Activated naive CD4-positive, alpha-beta T cell (primary cell): ENCODE results near the gene PKP1.

Experiments used
- DNase-seq, 4 experiments: peaks; one replicate each; lab custom pipeline; 2025; lab: John Stamatoyannopoulos, UW

The PKP1 gene

GRCh38 chr1:201310251-201310985 lies 27.1 kb downstream of the PKP1 start:
- no peak for DNase-seq

GRCh38 chr1:201310986-201311355 lies 27.7 kb downstream of the PKP1 start:
- DNase-seq: no peak

GRCh38 chr1:201311356-201312011 lies 28.2 kb downstream of the PKP1 start:
- DNase-seq: no peak

DNA sequence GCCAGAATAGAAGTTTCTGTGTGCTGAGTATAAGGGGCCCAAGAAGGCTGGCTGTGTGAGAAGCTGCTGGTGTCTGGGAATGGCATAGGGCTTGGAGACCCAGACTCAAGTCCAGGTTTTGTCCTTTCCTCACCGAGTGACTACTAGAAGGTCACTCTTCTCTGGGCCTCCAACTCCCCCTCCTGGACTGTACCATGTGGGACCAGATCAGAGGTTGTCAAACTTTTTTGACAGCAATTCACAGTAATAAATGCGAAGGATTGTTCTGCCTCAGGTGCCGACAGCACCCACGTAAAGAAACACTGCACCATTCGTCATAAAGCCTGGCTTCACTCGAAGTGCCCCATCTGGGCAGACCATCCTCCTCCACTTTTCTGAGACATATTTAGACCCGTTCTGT lies 29.0 kb downstream of the PKP1 start:
- DNase-seq: no peak

- DNase-seq: no peak
These were observed 29.8 kb downstream of the PKP1 start for GRCh38 chr1:201313086-201313485.

DNA sequence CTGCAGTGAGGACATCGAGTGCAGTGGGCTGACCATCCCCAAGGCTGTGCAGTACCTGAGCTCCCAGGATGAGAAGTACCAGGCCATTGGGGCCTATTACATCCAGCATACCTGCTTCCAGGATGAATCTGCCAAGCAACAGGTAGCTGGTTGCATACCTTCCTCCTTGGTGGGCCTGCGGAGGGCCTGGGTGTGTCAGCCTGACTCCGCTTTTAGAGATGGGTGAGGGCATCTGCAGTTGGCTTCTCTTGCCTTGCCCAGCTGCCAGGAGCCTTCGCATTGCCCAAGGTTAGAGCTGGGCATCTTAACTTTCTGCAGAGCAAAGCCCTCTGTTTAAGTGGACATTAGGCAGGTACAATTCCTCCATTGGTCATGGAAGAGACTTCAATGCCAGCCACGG lies 33.2 kb downstream of the PKP1 start:
- DNase-seq: no peak

DNA sequence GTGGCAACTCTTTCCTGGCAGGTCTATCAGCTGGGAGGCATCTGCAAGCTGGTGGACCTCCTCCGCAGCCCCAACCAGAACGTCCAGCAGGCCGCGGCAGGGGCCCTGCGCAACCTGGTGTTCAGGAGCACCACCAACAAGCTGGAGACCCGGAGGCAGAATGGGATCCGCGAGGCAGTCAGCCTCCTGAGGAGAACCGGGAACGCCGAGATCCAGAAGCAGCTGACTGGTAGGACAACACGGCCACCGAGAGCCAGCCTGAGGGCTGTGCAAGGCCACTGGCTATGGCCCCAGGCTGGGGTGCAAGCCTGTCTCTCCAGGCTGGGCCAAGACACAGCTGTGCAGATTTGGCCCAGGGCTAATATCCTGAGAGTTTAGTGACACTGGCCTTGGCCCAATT lies 34.2 kb downstream of the PKP1 start:
- no peak for DNase-seq

DNA sequence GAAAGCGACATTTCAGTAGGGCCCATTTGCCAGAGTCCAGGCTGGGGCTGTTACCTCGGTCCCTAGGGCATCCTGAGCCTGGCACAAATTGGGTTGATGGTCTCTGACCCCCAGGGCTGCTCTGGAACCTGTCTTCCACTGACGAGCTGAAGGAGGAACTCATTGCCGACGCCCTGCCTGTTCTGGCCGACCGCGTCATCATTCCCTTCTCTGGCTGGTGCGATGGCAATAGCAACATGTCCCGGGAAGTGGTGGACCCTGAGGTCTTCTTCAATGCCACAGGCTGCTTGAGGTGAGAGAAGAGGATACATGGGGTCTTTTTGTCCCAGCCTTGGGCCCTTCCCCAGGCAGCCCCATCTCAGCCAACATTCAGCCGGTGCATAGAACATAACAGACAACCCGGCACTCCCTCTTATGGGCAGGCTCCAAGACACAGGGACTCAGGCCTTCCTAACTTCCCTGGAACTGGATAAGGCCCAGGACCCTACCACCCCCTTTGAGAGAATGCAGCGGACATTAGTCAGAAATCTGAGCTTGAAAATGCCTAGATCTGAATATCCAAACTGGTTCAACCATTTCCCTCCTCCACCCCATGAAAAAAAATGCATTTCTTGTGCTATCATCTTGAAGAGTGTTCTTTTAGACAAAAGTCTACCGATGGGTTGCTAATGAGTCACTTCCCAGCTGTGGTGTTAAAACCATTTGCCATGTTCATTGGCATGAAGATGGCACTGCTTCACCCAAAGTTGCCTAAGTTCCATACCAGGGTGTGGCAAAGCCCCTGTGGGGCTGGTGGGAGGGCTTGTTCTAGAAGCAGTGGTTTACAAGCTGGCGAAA lies 35.4 kb downstream of the PKP1 start:
- DNase-seq: no peak

GRCh38 chr1:201319631-201320030 lies 36.3 kb downstream of the PKP1 start:
- DNase-seq: no peak

DNA sequence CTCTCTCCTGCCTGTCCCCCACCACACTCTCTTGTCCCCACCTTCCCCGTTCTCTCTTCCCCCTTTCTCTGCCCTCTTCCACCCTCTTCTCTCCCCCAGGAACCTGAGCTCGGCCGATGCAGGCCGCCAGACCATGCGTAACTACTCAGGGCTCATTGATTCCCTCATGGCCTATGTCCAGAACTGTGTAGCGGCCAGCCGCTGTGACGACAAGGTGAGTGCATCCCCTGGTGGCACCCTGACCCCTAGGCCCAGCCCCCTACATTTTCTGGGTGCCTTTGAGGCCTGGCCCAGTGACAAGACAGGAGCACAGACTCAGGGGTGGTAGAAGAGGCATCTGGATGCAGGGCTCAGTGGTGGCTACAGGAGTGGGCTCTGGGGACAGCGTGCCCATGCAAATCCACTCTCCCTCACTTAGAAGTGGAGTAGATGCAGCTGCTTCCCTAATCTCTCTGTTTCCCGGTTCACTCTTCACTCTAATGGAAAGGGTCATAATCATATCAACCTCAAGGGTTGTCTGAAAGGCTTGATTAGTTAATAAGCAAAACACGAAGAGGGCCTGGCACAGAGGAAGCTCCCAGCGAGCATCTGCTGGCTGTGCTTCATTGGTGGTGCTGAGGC lies 37.0 kb downstream of the PKP1 start:
- no peak for DNase-seq

GRCh38 chr1:201321826-201322390 lies 38.6 kb downstream of the PKP1 start:
- no peak for DNase-seq

GRCh38 chr1:201322653-201323510 lies 39.6 kb downstream of the PKP1 start:
- no peak for DNase-seq

DNA sequence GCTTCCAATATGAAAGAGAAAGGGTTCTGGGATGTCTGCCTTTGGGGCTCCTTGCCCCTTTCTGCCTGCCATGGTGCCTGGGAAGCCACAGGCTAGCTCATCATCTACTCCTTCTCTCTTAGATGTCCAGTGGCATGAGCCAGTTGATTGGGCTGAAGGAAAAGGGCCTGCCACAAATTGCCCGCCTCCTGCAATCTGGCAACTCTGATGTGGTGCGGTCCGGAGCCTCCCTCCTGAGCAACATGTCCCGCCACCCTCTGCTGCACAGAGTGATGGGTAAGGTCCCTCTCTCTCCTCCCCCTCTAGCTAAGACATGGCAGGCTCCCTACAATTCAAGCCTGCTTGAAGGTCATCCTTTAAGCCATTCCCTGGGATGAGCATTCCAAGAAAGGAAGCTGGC lies 41.0 kb downstream of the PKP1 start:
- no peak for DNase-seq

GRCh38 chr1:201324821-201325677 lies 41.7 kb downstream of the PKP1 start:
- DNase-seq: no peak

DNA sequence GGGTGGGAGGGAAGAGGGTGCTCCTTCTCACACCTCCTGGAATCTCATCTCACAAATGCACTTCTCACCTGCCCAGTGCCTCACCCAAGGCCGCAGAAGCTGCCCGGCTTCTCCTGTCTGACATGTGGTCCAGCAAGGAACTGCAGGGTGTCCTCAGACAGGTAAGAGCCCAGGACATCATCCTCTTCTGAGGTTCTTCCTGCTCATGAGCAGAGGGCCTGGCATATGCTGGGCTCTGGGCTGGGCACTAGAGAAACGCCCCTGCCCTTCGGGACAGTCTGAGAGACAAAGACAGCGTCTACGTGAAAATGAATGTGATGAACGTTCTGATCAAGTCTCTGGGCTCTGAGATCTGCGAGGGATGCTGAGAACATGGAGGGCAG lies 42.4 kb downstream of the PKP1 start:
- DNase-seq: no peak

GRCh38 chr1:201326710-201327109 lies 43.4 kb downstream of the PKP1 start:
- DNase-seq: no peak

DNA sequence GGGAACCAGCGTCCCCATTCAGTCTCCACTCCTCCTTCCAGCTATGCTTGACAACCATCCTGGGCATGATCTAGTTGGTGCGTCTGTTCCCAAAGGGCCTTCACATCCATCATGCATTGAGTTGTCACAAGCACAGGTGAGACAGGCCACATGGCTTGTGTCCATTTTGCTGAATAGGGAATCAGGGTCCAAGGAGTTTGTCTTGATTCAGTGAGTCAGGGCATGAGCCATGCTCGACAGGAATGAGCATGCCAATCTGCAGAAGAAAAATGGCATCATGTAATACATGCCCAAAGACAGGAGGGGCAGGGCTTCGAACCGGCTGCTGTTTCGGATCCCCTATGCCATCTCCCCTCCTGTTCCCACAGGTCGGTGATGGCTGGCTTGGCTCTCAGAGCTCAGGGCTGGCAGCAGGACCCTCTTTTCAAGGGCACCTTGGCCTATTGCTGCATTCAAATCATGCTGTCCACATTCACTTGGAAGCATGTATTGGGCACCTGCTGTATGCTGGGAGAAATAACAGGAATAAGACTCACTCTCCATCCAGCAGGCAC lies 44.5 kb downstream of the PKP1 start:
- no peak for DNase-seq

GRCh38 chr1:201328576-201328975 lies 45.3 kb downstream of the PKP1 start:
- DNase-seq: no peak

DNA sequence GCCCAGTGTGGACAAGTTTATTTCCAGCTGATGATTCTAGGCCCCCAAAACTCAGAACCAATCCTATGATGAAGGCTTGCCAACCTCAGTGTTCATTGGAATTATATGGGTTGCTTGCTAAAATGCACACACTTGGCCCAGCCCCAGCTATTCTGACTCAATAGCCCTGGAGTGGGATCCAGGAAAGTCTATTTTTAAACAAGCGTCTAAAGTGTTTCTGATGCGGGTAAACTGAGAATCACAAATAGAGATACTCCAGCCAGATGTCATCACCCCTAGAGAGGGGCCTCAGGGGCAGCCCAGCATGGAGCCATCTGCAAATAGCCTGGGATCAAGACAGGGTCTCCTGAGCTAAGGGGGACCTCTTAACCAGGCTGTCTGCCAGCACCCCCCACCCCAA lies 46.0 kb downstream of the PKP1 start:
- DNase-seq: no peak

DNA sequence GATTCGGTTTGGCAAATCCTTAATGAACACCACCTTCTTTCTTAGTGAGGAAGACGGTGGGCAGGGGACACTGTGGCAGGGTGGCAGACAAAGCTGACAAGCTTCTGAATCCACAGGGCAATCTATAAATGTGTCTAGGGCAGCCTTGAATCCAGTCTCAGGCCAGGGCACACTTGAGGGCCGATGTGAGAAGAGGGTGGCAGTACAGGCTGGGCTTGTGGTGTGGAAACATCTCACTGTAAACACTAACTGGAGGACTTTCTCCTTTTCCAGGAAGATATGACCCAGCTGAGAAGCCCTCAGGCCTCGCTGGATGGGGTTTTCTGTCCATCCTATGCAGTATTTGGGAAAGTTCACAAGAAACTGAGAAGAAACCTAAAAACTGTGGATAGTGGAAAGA lies 46.5 kb downstream of the PKP1 start:
- DNase-seq: no peak
